WERI-Rb-1 (cell line): ENCODE data around the gene PDE4B.

Experiments
- DNase-seq: peaks from one replicate; pipeline ENCODE4 v3.0.0-alpha.2; 2020
- H3K27ac ChIP-seq: fragments of 250-450 bp; sonication (Bioruptor Pico); 2 replicates; pipeline ENCODE4 v1.5.1; 2020; ENCODE audit warnings: mild to moderate bottlenecking, moderate library complexity
- H3K27me3 ChIP-seq: fragments of 250-450 bp; sonication (Bioruptor Pico); 2 replicates; pipeline ENCODE4 v1.5.1; 2021; ENCODE audit warnings: mild to moderate bottlenecking, low read depth, moderate library complexity; ENCODE audit not compliant: insufficient read depth, severe bottlenecking
- H3K36me3 ChIP-seq: fragments of 250-450 bp; sonication (Bioruptor Pico); 2 replicates; pipeline ENCODE4 v1.5.1; 2020; ENCODE audit warnings: mild to moderate bottlenecking, moderate library complexity
- H3K4me3 ChIP-seq: 2 replicates; pipeline ENCODE4 v1.5.1; 2011; ENCODE audit warnings: low read depth, mild to moderate bottlenecking, control low read depth, low read length
- H3K9me3 ChIP-seq: fragments of 250-450 bp; sonication (Bioruptor Pico); 2 replicates; pipeline ENCODE4 v1.5.1; 2021; ENCODE audit warnings: mild to moderate bottlenecking, moderate library complexity; ENCODE audit not compliant: severe bottlenecking
- CTCF ChIP-seq: IDR thresholded peaks from 2 replicates; pipeline ENCODE4 v1.5.1; 2011; ENCODE audit warnings: low read depth, mild to moderate bottlenecking, control low read depth, inconsistent platforms, low read length

Gene PDE4B

GRCh38 chr1:65992165-65992821 is 199.6 kb downstream of the PDE4B start:
- no peaks in the 10 kb centered on the region for H3K9me3 ChIP-seq
- DNase-seq: no peak
- no peaks in the 10 kb centered on the region for H3K36me3 ChIP-seq
- no peak overlapping the region for H3K4me3 ChIP-seq
- TF ChIP-seq CTCF: no peak
- H3K27me3 ChIP-seq: no peaks in the 10 kb centered on the region
- H3K27ac ChIP-seq: no peak overlapping the region

GRCh38 chr1:65992831-65993271 is 200.2 kb downstream of the PDE4B start:
- TF ChIP-seq CTCF: no peak
- Histone ChIP-seq H3K27ac (no peak overlapping the region), H3K4me3 (no peak overlapping the region), H3K36me3 (no peaks in the 10 kb centered on the region), H3K27me3 (no peaks in the 10 kb centered on the region), H3K9me3 (no peaks in the 10 kb centered on the region)
- DNase-seq: no peak

GRCh38 chr1:65994223-65994622 is 201.5 kb downstream of the PDE4B start:
- no peak for DNase-seq
- Histone ChIP-seq H3K27me3 (no peaks in the 10 kb centered on the region), H3K27ac (no peak overlapping the region), H3K36me3 (no peaks in the 10 kb centered on the region), H3K4me3 (no peak overlapping the region), H3K9me3 (no peaks in the 10 kb centered on the region)
- no peak for TF ChIP-seq CTCF

GRCh38 chr1:65995336-65995735 is 202.6 kb downstream of the PDE4B start:
- H3K27ac ChIP-seq: no peak overlapping the region
- no peaks in the 10 kb centered on the region for H3K27me3 ChIP-seq
- no peak overlapping the region for H3K4me3 ChIP-seq
- TF ChIP-seq CTCF: no peak
- no peaks in the 10 kb centered on the region for H3K9me3 ChIP-seq
- H3K36me3 ChIP-seq: no peaks in the 10 kb centered on the region
- no peak for DNase-seq

GRCh38 chr1:65995928-65996327 is 203.2 kb downstream of the PDE4B start:
- H3K27me3 ChIP-seq: no peaks in the 10 kb centered on the region
- no peaks in the 10 kb centered on the region for H3K9me3 ChIP-seq
- no peak overlapping the region for H3K27ac ChIP-seq
- H3K36me3 ChIP-seq: no peaks in the 10 kb centered on the region
- no peak for DNase-seq
- TF ChIP-seq CTCF: no peak
- no peak overlapping the region for H3K4me3 ChIP-seq

GRCh38 chr1:65997693-65998092 is 205.0 kb downstream of the PDE4B start:
- H3K27me3 ChIP-seq: no peaks in the 10 kb centered on the region
- DNase-seq: no peak
- H3K36me3 ChIP-seq: no peaks in the 10 kb centered on the region
- no peak for TF ChIP-seq CTCF
- no peak overlapping the region for H3K4me3 ChIP-seq
- no peaks in the 10 kb centered on the region for H3K9me3 ChIP-seq
- H3K27ac ChIP-seq: no peak overlapping the region
